K562 (cell line): Measurements from ENCODE around the gene TPCN1. TPM values are rescaled to one million over a fixed set of nuclear protein-coding genes. Genes with fewer than 3 reads are reported as not detected.

ENCODE experiments used
- ATAC-seq: fragments of 200-7000 bp; cut with Tn5 transposase; 3 replicates; pipeline ENCODE4 v1.9.1; 2020; ENCODE audit warnings: moderate library complexity
- BruUV-seq: library from RNA; stranded (reverse); fragments of 400-500 nt; replicated peaks from 2 replicates; lab custom pipeline; 2021; lab: Mats Ljungman, UMichigan
- CTCF ChIA-PET: fragments of 300-600 bp; formaldehyde crosslinking; extraction: SDS; loops from one replicate; lab custom pipeline; 2021; ENCODE audit warnings: low intra/inter-chr PET ratio; lab: Yijun Ruan, JAX
- POLR2A ChIA-PET: fragments of 300-600, 350-650 bp; sonication (Branson Sonifier 250); formaldehyde crosslinking; extraction: SDS; loops from one replicate; lab custom pipeline; 2021; ENCODE audit warnings: antibody characterized with exemption, inconsistent platforms; lab: Yijun Ruan, JAX
- DNase-seq, 4 experiments: peaks; one replicate each; pipeline versions ENCODE4 v3.0.0 to v3.0.0-alpha.2; 2011 to 2018; ENCODE audit warnings: low spot score in 3 of 4, mixed read lengths in 3 of 4; ENCODE audit errors: extremely low read depth in 1 of 4
- FAIRE-seq: peaks from 2 replicates; lab custom pipeline; 2011; peaks lifted over from hg19 to GRCh38; lab: Jason Lieb, UNC
- H2AFZ ChIP-seq: 2 replicates; pipeline ENCODE4 v1.6.0; 2011; ENCODE audit warnings: low read depth, low read length, control low read depth, inconsistent platforms
- H3K27ac ChIP-seq: fragments of 200-600 bp; 3 replicates; pipeline ENCODE4 v1.8.0; 2011; ENCODE audit warnings: low read depth, mild to moderate bottlenecking, control low read depth, inconsistent platforms, low read length, moderate library complexity, mixed read lengths; ENCODE audit errors: extremely low read depth
- H3K27me3 ChIP-seq, 2 experiments: fragments of 300-600 bp in 1 of 2; 2 replicates in 1 of 2; 3 replicates in 1 of 2; pipeline versions ENCODE4 v1.6.0 to v1.8.0; 2011; ENCODE audit warnings: inconsistent platforms in 2 of 2, low read length in 2 of 2, mild to moderate bottlenecking in 1 of 2, mixed read lengths in 1 of 2, moderate library complexity in 1 of 2; ENCODE audit not compliant: control insufficient read depth in 2 of 2, insufficient read depth in 2 of 2
- H3K36me3 ChIP-seq: fragments of 300-600 bp; 3 replicates; pipeline ENCODE4 v1.8.0; 2011; ENCODE audit warnings: mild to moderate bottlenecking, low read length, inconsistent platforms; ENCODE audit not compliant: control insufficient read depth, insufficient read depth
- H3K4me1 ChIP-seq, 2 experiments: fragments of 200-600 bp in 1 of 2; replicated peaks in 1 of 2; 2 replicates in 1 of 2; 3 replicates in 1 of 2; pipeline versions ENCODE4 v1.5.1 to v1.8.0; 2011; ENCODE audit warnings: inconsistent platforms in 2 of 2, low read length in 2 of 2, mild to moderate bottlenecking in 1 of 2, mixed read lengths in 1 of 2, moderate library complexity in 1 of 2; ENCODE audit not compliant: control insufficient read depth in 2 of 2, insufficient read depth in 2 of 2
- H3K4me2 ChIP-seq: 2 replicates; pipeline ENCODE4 v1.6.1; 2011; ENCODE audit warnings: low read length, control low read depth, inconsistent platforms, mixed read lengths; ENCODE audit not compliant: insufficient read depth
- H3K4me3 ChIP-seq: fragments of 200-600 bp; sonication (generic), shearing (Covaris generic); 2 replicates; pipeline ENCODE4 v1.5.1; 2016; ENCODE audit warnings: control low read depth, inconsistent platforms
- H3K79me2 ChIP-seq: fragments of 200-600 bp; 3 replicates; pipeline ENCODE4 v1.8.0; 2011; ENCODE audit warnings: low read length, inconsistent platforms; ENCODE audit not compliant: control insufficient read depth, insufficient read depth
- H3K9ac ChIP-seq, 2 experiments: 2 replicates each; pipeline versions ENCODE4 v1.6.0 to v1.6.1; 2011; ENCODE audit warnings: low read depth in 2 of 2, low read length in 2 of 2, control low read depth in 1 of 2, inconsistent platforms in 1 of 2, mild to moderate bottlenecking in 1 of 2, mixed read lengths in 1 of 2; ENCODE audit not compliant: insufficient read depth in 1 of 2
- H3K9me1 ChIP-seq: one replicate; pipeline ENCODE4 v1.6.0; 2011; ENCODE audit warnings: inconsistent platforms, mild to moderate bottlenecking, low read length, moderate library complexity; ENCODE audit not compliant: control insufficient read depth, insufficient read depth
- H3K9me3 ChIP-seq: replicated peaks from 2 replicates; pipeline ENCODE4 v1.5.1; 2011; ENCODE audit warnings: low read depth, low read length, inconsistent platforms; ENCODE audit not compliant: control insufficient read depth, insufficient read depth
- H4K20me1 ChIP-seq: replicated peaks from 2 replicates; pipeline ENCODE4 v1.6.1; 2011; ENCODE audit warnings: low read length, inconsistent platforms, mixed read lengths; ENCODE audit not compliant: control insufficient read depth, insufficient read depth
- CREBBP ChIP-seq: IDR thresholded peaks from one replicate; pipeline ENCODE4 v1.6.1; 2012; ENCODE audit warnings: low read depth, mild to moderate bottlenecking, control low read depth, inconsistent platforms, low read length
- HDAC8 ChIP-seq: fragments of 450-650 bp; IDR thresholded peaks from 2 replicates; pipeline ENCODE4 v1.6.1; 2016; ENCODE audit warnings: mild to moderate bottlenecking, missing genetic modification characterization, moderate library complexity, missing compliant biosample characterization
- HNRNPUL1 ChIP-seq: fragments of 200-400 bp; formaldehyde crosslinking; IDR thresholded peaks from 2 replicates; pipeline ENCODE4 v1.6.1; 2017; ENCODE audit warnings: low read length
- KDM2B ChIP-seq: fragments of 250-450 bp; sonication (Bioruptor Pico); IDR thresholded peaks from 2 replicates; pipeline ENCODE4 v1.8.0; 2021; ENCODE audit warnings: mild to moderate bottlenecking, moderate library complexity
- LCOR ChIP-seq: sonication (generic); formaldehyde crosslinking; IDR thresholded peaks from 2 replicates; pipeline ENCODE4 v1.8.0; 2022; ENCODE audit warnings: mild to moderate bottlenecking, missing genetic modification reagents
- SMAD3 ChIP-seq: fragments of 450-650 bp; formaldehyde crosslinking; conservative IDR thresholded peaks from 2 replicates; pipeline ENCODE4 v1.4.0; 2020; ENCODE audit warnings: mild to moderate bottlenecking
- SNIP1 ChIP-seq: fragments of 450-650 bp; IDR thresholded peaks from 2 replicates; pipeline ENCODE4 v1.7.1; 2017; ENCODE audit warnings: low read depth, mild to moderate bottlenecking
- TBP ChIP-seq: optimal IDR thresholded peaks from 2 replicates; pipeline ENCODE3; 2011; ENCODE audit warnings: low read depth, low read length, improper control_type of control experiment
- TEAD4 ChIP-seq, 2 experiments: sonication (generic) in 1 of 2; formaldehyde crosslinking in 1 of 2; IDR thresholded peaks; 2 replicates each; pipeline versions ENCODE4 v1.6.1 to v1.8.0; 2012 to 2022; ENCODE audit warnings: borderline replicate concordance in 1 of 2, inconsistent platforms in 1 of 2, low read length in 1 of 2, mild to moderate bottlenecking in 1 of 2, missing genetic modification reagents in 1 of 2
- ZNF780A ChIP-seq: fragments of 250-450 bp; sonication (Bioruptor Pico); IDR thresholded peaks from 2 replicates; pipeline ENCODE4 v1.5.0; 2021; ENCODE audit warnings: mild to moderate bottlenecking
- WGBS: fragments of 100-300 bp; shearing (Covaris generic); methylation state at CpG from one replicate; pipeline ENCODE4 v1.1.6; 2016; ENCODE audit warnings: low coverage, mixed read lengths; ENCODE audit not compliant: insufficient coverage; ENCODE audit errors: missing lambda C conversion rate; 5-methylcytosine and 5-hydroxymethylcytosine counted together
- in situ Hi-C: fragments of 300-500 bp; cut with MboI; formaldehyde crosslinking; loops from 4 replicates; pipeline ENCODE4 v1.15.0; 2018; ENCODE audit warnings: inconsistent platforms, mixed read lengths
- intact Hi-C: fragments of 100-400 bp; cut with micrococcal nuclease; formaldehyde crosslinking; loops from 2 replicates; pipeline ENCODE4 v1.14.2; 2022
- polyA plus RNA-seq, 8 experiments: library from polyadenylated mRNA; depleted of rRNA in 4 of 8; stranded (reverse) in 5 of 8; unstranded in 3 of 8; fragments of >200 nt; fragmentation: Nextera tagmentation in 2 of 8; fragmentation: Illumina TruSeq in 1 of 8; extraction: Ambion mirVana in 2 of 8; extraction: Trizol in 1 of 8; gene quantifications; 2 replicates each; pipeline versions ENCODE4 v1.2.1 to v1.2.3, GENCODE V29; 2011 to 2014; ENCODE audit warnings: inconsistent platforms in 1 of 8, missing spikeins in 1 of 8
- total RNA-seq, 7 experiments: library from RNA; depleted of rRNA in 6 of 7; stranded (reverse); fragments of >200 nt in 6 of 7; fragmentation: Illumina TruSeq in 2 of 7; extraction: Trizol in 2 of 7; gene quantifications; 2 replicates each; pipeline versions ENCODE4 v1.2.1 to v1.2.3, GENCODE V29; 2011 to 2021; ENCODE audit warnings: low replicate concordance in 1 of 7
- TF ChIP-seq, protein P1 (sequence below): fragments of 250-450 bp; sonication (Bioruptor Pico); IDR thresholded peaks from 2 replicates; pipeline ENCODE4 v1.6.1; 2021; ENCODE audit warnings: mild to moderate bottlenecking
- TF ChIP-seq, protein P2 (sequence below), 2 experiments: fragments of 450-650 bp in 1 of 2; sonication (generic) in 1 of 2; formaldehyde crosslinking in 1 of 2; IDR thresholded peaks in 1 of 2; conservative IDR thresholded peaks in 1 of 2; 2 replicates each; pipeline versions ENCODE4 v1.6.1 to v1.8.1; 2016 to 2023; ENCODE audit warnings: mild to moderate bottlenecking in 2 of 2, moderate library complexity in 2 of 2, inconsistent platforms in 1 of 2, missing genetic modification reagents in 1 of 2
- TF ChIP-seq, protein P3 (sequence below): fragments of 450-650 bp; IDR thresholded peaks from 2 replicates; pipeline ENCODE4 v1.6.1; 2017; ENCODE audit warnings: antibody characterized with exemption
- TF ChIP-seq, protein P4 (sequence below), 2 experiments: IDR thresholded peaks; 2 replicates each; pipeline ENCODE4 v1.6.1; 2011; ENCODE audit warnings: borderline replicate concordance in 1 of 2, control low read depth in 1 of 2, low read depth in 1 of 2, low read length in 1 of 2, mild to moderate bottlenecking in 1 of 2, mixed read lengths in 1 of 2, moderate library complexity in 1 of 2; ENCODE audit not compliant: insufficient read depth in 1 of 2, insufficient read length in 1 of 2, poor library complexity in 1 of 2, severe bottlenecking in 1 of 2; ENCODE audit errors: extremely low read depth in 1 of 2
- TF ChIP-seq, protein P5 (sequence below): fragments of 250-450 bp; sonication (Bioruptor Pico); IDR thresholded peaks from 2 replicates; pipeline ENCODE4 v1.5.0; 2022; ENCODE audit warnings: mild to moderate bottlenecking

Gene TPCN1
- total and polyA plus RNA-seq, 9 of the 15 experiments (the other 6 are each of a cell fraction or from before 2014, with no cell fraction given) = 0.80 to 23.8 (median 7.4) TPM

DNA sequence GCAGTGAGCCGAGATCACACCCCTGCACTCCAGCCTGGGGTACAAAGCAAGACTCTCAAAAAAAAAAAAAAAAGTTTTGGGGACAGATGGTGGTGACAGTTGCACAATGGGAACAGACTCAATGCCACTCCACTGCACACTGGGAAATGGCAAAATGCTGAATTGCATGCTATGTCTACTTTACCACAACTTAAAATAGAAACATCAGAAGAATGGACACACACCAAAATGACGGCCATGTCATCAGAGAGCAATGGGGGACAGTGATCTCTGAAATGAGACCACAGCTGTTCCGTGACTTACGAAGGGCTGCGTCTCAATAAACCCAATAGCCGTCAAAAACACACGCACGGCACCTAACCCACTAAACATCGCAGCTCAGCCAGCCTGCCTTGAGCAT, 49.7 kb upstream of the TPCN1 start:
- Histone ChIP-seq H4K20me1 (no peaks in the 10 kb centered on the region; the same call in 1 of the 2 replicates), H3K79me2 (no peaks in the 10 kb centered on the region; the same call in 2 of the 3 replicates), H3K9ac (no peak overlapping the region), H3K27ac (no peak overlapping the region), H3K9me1 (peaks cover 2% of the 10 kb centered on the region), H2AFZ (no peak overlapping the region), H3K27me3 (no peaks in the 10 kb centered on the region), H3K4me3 (no peak overlapping the region), H3K9me3 (no peaks in the 10 kb centered on the region), H3K4me1 (peaks cover 0 to 12% of the 10 kb centered on the region in 2 experiments; a peak in 2 of 5 replicates), H3K36me3 (peaks cover 89% of the 10 kb centered on the region), H3K4me2 (no peak overlapping the region)
- in situ Hi-C loops = loop anchor here (5.0 kb wide), 1 partner anchor 124 kb away; no protein-coding TSS in a partner anchor
- no peak for ATAC-seq
- ChIA-PET POLR2A (interaction anchor here (0.5 kb wide), 1 partner anchor 233 kb away, joined by 3 read pairs; no protein-coding TSS in a partner anchor), CTCF (interaction anchor here (0.7 kb wide), 1 partner anchor 677 kb away, joined by 5 read pairs; no protein-coding TSS in a partner anchor)
- WGBS = 96% methylated on average over 9 of the region's 9 CpGs
- no TSS peak for BruUV-seq
- no peak for FAIRE-seq
- no peak for DNase-seq
- intact Hi-C loops = no loop called here
- TF ChIP-seq LCOR (CRISPR knock-in tag) (no peak), KDM2B (CRISPR knock-in tag) (no peak), HDAC8 (tag) (no peak), TBP (no peak), CREBBP (no peak), ZNF780A (CRISPR knock-in tag) (no peak), SNIP1 (no peak), TEAD4 (IDR thresholded peaks at IDR 0.05; ENCODE audit: low read length) (no peak), TEAD4 (CRISPR knock-in tag; IDR thresholded peaks at IDR 0.05; ENCODE audit: borderline replicate concordance) (no peak), HNRNPUL1 (no peak), SMAD3 (CRISPR knock-in tag) (no peak)
- TF ChIP-seq, protein P1, sequence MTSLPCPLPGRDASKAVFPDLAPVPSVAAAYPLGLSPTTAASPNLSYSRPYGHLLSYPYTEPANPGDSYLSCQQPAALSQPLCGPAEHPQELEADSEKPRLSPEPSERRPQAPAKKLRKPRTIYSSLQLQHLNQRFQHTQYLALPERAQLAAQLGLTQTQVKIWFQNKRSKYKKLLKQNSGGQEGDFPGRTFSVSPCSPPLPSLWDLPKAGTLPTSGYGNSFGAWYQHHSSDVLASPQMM (CRISPR knock-in tag) = no peak
- TF ChIP-seq, protein P2, sequence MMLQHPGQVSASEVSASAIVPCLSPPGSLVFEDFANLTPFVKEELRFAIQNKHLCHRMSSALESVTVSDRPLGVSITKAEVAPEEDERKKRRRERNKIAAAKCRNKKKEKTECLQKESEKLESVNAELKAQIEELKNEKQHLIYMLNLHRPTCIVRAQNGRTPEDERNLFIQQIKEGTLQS (IDR thresholded peaks at IDR 0.05) = no peak
- TF ChIP-seq, protein P2 (CRISPR knock-in tag; conservative IDR thresholded peaks at IDR 0.05) = no peak
- TF ChIP-seq, protein P3, sequence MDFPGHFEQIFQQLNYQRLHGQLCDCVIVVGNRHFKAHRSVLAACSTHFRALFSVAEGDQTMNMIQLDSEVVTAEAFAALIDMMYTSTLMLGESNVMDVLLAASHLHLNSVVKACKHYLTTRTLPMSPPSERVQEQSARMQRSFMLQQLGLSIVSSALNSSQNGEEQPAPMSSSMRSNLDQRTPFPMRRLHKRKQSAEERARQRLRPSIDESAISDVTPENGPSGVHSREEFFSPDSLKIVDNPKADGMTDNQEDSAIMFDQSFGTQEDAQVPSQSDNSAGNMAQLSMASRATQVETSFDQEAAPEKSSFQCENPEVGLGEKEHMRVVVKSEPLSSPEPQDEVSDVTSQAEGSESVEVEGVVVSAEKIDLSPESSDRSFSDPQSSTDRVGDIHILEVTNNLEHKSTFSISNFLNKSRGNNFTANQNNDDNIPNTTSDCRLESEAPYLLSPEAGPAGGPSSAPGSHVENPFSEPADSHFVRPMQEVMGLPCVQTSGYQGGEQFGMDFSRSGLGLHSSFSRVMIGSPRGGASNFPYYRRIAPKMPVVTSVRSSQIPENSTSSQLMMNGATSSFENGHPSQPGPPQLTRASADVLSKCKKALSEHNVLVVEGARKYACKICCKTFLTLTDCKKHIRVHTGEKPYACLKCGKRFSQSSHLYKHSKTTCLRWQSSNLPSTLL = no peak
- TF ChIP-seq, protein P4, sequence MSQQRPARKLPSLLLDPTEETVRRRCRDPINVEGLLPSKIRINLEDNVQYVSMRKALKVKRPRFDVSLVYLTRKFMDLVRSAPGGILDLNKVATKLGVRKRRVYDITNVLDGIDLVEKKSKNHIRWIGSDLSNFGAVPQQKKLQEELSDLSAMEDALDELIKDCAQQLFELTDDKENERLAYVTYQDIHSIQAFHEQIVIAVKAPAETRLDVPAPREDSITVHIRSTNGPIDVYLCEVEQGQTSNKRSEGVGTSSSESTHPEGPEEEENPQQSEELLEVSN (IDR thresholded peaks at IDR 0.05; ENCODE audit: borderline replicate concordance in 1 of 2, extremely low read depth in 1 of 2, insufficient read depth in 1 of 2, insufficient read length in 1 of 2, low read depth in 1 of 2, low read length in 1 of 2, poor library complexity in 1 of 2, severe bottlenecking in 1 of 2) = no peak
- TF ChIP-seq, protein P5, sequence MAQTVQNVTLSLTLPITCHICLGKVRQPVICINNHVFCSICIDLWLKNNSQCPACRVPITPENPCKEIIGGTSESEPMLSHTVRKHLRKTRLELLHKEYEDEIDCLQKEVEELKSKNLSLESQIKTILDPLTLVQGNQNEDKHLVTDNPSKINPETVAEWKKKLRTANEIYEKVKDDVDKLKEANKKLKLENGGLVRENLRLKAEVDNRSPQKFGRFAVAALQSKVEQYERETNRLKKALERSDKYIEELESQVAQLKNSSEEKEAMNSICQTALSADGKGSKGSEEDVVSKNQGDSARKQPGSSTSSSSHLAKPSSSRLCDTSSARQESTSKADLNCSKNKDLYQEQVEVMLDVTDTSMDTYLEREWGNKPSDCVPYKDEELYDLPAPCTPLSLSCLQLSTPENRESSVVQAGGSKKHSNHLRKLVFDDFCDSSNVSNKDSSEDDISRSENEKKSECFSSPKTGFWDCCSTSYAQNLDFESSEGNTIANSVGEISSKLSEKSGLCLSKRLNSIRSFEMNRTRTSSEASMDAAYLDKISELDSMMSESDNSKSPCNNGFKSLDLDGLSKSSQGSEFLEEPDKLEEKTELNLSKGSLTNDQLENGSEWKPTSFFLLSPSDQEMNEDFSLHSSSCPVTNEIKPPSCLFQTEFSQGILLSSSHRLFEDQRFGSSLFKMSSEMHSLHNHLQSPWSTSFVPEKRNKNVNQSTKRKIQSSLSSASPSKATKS (CRISPR knock-in tag) = no peak
